ENCODE data around the gene CHERP.
"Not testable (repeated sequence)": the region's sequence is repeated elsewhere in the genome, so short reads cannot be mapped to it uniquely, and the experiment has no call there.

CHERP gene

GRCh38 chr19:16476401-16476800, 65.8 kb downstream of the CHERP start:
- no peak for DNase-seq (ENCODE audit: low read depth, low spot score)

GRCh38 chr19:16473875-16474392, 68.3 kb downstream of the CHERP start:
- DNase-seq (ENCODE audit: low read depth, low spot score) = no peak

- DNase-seq (ENCODE audit: low read depth, low spot score) = no peak
Observed at GRCh38 chr19:16472992-16473391, 69.2 kb downstream of the CHERP start.

- not testable (repeated sequence) for DNase-seq (ENCODE audit: low read depth, low spot score)
Observed at GRCh38 chr19:16472559-16472899, 69.7 kb downstream of the CHERP start.

GRCh38 chr19:16470911-16471811, 71.1 kb downstream of the CHERP start:
- no peak for DNase-seq (ENCODE audit: low read depth, low spot score)

GRCh38 chr19:16470541-16470910, 71.7 kb downstream of the CHERP start:
- no peak for DNase-seq (ENCODE audit: low read depth, low spot score)

All from activated naive CD8-positive, alpha-beta T cell treated with anti-CD3 and anti-CD28 coated beads, Interleukin-2, amount 50 U/mL, for 16 hours (primary cell).